ACHN (cell line): ENCODE measurements around the gene RPL7A.
"Not testable (repeated sequence)": the region's sequence is repeated elsewhere in the genome, so short reads cannot be mapped to it uniquely, and the experiment has no call there.

Experiments
- DNase-seq: peaks from one replicate; pipeline ENCODE4 v3.0.0-alpha.2; 2015
- in situ Hi-C: cut with HindIII; loops from 2 replicates; pipeline ENCODE4 v1.10.0; 2017; ENCODE audit warnings: low sequenced_read_pairs, low pct_ligation_motif_present, low pct_unique_long_range_greater_than_20kb

RPL7A gene

DNA sequence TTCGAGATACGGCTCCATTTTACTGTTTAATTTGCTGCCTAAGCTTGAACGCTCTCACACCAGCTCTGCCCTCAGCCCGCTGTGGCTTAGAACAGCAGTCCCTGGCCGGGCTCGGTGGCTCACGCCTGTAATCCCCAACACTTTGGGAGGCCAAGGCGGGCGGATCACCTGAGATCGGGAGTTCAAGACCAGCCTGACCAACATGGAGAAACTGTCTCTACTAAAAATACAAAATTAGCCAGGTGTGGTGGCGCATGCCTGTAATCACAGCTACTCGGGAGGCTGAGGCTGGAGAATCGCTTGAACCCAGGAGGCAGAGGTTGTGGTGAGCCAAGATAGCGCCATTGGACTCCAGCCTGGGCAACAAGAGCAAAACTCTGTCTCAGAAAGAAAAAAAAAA lies 29.3 kb downstream of the RPL7A start:
- DNase-seq, in situ Hi-C loops: not testable (repeated sequence)

DNA sequence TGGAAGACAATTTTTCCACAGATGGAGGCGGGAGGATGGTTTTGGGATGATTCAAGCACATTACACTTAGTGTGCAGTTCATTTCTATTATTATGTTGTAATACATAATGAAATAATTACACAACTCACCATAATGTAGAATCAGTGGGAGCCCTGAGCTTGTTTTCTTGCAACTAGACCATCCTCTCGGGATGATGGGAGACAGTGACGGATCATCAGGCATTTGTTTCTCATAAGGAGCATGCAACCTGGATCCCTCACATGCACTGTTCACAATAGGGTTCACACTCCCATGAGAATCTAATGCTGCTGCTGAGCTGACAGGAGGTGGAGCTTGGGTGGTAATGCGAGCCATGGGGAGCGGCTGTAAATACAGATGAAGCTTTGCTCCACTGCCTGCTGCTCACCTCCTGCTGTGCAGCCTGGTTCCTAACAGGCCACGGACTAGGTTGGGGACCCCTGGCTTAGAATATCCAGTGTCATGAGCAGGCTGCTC lies 29.8 kb downstream of the RPL7A start:
- DNase-seq, result peak; percentile 54
- in situ Hi-C loops, result no loop called here

DNA sequence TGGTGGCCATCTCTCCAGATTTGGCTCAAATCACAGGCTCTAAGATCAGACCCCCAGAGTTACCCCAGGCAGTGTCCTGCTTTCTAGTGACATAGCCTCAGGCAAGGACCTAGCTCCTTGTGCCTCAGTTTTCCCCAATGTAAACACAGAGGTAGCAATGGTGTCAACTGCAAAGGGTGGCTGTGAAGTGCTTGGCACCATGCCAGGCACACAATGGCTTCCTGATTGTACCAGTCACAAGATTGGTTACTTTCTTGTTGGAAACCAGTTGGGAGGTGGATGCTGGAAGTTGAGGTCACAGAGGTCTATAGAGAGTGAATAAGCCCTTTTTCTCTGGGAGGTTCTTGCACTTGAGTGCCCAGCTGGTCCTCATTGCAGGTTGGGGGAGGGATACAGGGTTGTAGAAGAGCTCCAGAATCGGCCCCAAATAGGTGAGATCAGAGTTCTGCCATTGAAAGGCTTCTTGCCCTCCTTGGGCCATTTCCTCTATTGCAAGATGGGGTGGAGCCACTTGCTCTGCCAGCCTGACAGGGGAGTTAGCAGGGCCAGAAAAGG lies 30.5 kb downstream of the RPL7A start:
- in situ Hi-C loops, result no loop called here

DNA sequence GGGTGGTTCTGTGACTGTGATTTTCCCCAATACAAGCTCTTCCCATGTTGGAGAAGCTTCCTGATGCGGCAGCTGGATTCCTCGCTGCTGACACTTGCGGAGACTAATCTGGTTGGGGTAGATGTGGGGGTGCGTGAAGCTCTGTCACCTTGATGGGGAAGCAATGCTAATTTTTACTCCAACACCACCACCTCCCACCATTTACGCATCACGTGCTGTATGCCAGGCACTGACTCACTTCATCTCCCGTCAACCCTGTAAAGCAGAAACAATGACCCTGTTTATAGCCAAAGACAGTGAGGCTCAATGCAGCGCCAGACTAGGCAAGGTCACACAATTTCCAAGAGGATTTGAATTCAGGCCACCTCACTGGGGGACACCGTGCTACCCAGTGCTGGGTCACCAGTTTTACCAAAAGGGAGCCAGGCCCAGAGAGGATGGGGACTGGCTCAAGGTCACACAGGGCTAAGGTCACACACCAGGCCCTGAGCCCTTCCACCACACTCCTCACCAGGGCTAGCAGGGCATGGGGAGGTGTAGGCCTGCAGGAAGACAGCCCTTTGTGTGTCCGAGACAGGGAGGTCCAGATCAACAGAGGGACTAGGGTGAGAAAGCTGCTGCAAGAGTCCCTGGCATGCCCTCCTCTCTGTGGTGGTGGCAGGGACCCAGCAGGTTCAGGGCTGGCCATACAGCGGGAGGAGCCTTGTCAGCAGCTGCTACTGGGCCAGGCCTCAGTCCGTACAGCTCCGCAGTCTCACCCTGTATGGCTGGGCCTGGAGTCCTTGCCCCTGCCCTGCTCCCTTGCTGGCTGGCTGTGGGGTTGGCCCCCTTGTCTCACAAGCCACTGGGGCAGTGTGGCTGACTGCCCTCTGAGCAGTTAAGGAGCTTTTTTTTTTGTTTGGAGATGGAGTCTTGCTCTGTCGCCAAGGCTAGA lies 31.4 kb downstream of the RPL7A start:
- in situ Hi-C loops, result no loop called here
- DNase-seq, result no peak

More for the DNA sequence above, 30.5 kb downstream of the RPL7A start:
- DNase-seq, result no peak

DNA sequence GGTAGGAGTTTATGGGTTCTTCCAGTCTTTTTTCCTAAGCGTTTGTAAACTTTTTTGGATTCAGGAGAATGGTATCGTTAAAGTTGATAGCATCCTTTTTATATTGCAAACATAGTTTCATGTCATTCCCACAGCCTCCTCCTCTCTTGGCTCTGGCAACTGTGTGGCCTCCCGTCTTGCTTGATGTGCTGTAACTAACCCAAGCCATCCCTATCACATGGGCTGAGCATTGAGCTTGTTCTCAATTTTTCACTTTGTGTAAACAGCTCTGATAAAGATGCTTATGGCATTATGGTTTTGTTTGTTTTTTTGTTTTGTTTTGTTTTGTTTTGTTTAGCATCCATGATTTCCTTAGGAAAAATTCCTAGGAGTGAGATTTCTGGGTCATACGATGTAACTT lies 32.7 kb downstream of the RPL7A start:
- DNase-seq, result no peak
- in situ Hi-C loops, result no loop called here

DNA sequence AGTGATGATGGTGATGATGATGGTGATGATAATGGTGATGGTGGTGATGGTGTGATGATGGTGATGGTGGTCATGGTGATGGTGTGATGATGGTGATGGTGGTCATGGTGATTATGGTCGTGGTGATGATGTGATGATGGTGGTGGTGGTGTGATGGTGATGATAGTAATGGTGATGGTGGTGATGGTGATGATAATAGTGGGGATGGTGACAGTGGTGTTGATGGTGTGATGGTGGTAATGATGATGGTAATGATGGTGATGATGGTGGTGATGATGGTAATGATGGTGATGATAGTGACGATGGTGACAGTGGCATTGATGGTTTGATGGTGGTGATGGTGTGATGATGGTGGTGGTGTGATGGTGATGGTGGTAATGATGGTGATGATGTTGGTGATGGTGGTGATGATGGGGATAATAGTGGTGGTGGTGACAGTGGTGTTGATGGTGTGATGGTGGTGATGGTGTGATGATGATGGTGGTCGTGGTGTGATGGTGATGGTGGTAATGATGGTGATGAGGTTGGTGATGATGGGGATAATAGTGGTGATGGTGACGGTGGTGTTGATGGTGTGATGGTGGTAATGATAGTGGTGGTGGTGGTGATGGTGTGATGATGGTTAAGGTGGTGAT lies 34.6 kb downstream of the RPL7A start:
- in situ Hi-C loops, result no loop called here
- no peak for DNase-seq

DNA sequence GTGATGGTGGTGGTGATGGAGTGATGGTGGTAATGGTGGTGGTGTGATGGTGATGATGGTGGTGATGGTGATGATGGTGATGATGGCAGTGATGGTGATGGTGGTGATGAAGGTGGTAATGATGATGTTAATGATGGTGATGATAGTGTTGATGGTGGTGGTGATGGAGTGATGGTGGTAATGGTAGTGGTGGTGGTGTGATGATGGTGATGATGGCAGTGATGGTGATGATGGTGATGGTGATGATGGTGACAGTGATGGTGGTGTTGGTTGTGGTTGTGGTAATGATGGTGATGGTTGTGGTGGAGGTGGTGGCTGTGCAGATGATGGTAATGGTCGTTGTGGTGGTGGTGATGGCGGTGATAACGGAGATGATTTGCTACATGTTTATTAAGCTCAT lies 35.4 kb downstream of the RPL7A start:
- no peak for DNase-seq
- in situ Hi-C loops, result no loop called here

DNA sequence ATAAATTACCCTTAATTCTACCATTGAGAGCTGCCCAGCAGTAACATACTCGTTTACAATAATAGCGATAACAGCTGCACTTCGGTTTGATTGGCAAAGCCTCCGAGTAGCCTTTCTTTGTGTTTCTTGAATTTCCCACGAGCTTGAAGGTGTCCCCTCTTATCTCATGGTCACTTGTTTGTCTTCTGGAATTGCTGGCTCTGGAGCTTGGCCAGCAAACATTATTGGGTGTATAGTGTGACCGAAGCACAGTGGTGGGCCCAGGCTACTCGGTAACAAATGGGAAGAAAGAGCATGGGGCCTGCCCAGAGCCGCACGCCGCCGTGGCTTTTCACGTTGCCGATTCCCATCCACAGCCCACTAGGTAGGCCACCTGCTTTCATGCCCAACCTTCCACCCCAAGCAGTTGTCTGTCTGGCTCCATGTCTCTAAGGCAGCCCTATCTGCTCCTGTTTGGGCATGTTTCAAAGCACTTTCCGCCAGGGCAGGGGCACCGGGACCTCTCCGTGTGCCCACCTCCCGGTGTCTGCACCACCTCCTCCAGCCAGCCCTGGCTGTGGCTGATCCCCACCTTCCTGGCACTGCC lies 36.8 kb downstream of the RPL7A start:
- in situ Hi-C loops, result no loop called here
- DNase-seq, result no peak

DNA sequence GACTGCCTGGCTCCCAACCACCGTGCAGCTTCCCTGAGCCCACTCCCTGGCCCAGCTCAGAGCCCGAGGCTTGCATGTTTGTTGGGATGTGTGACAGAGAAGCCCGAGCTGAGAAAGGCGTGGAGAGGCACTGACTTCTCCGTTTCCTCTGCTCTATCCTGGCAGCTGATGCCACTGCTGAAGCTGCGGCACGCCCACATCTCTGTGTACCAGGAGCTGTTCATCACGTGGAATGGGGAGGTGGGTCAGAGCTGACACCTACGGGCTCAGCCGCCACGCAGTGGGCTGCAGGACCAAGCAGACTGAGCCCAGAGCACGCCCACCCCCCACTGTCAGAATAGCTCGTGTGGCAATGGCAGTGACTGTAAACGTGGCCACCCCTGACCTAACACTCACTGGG lies 37.4 kb downstream of the RPL7A start:
- no peak for DNase-seq
- in situ Hi-C loops, result no loop called here

DNA sequence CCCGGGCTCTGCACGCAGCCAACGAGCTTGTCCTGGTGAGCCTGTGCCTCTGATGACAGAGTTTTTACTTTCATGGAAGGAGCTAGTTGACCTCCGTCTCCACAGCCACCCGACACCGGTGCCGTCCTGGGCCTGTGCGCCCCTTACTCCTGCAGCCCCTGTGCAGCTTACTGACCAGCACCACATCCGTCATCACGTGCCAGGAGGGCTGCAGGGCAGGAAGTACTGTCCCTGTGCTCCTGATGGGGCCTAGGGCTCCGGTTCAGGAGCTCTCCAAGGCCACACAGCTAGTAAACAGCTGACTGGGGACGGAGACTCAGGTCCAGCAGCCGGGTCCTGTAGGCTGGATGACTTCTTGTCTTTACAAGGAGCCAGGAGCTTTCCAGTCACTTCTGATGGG lies 38.3 kb downstream of the RPL7A start:
- in situ Hi-C loops, result no loop called here
- DNase-seq, result no peak

DNA sequence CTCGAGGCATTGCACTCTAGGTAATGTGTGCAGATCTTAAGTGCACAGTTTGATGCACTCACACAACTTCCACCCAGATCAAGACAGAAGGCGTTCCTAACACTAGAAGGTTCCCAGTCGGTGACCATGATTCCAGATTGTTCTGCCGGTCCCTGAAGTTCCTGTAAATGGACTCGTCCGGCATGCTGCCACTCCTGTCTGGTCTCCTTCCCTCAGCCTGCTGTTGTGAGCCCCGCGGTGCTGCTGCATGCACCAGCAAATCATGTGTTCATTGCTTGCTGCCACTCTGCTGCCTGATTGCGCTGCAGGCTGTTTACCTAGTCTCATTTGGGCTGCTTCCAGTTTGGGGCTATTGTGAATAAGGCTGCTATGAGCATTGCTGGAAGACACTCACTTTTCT lies 39.7 kb downstream of the RPL7A start:
- in situ Hi-C loops, result no loop called here
- no peak for DNase-seq

DNA sequence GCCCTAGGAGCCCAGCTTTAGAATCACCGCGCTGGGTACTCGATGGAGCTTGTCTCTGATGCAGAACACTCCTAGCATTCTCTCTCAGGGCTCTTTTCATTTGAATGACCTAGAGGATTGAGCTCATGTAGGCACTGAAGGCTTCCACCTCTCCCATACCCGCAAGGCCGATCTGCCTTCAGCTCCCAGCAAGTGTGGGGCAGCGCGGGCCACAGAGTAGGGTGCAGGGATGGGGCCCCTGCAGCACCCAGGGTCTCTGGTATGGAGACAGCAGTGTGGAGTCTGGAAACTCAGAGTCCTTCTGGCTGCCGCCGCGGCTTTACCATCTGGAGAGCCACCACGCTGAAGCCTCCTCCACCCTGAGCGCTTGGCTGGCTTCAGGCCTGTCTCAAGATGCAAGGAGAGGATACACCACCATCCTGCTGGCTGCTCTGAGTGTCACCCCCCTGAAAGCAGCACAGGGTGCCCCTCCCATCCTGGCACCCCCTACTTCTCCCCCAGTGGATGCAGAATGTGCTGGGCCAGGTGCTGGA lies 41.1 kb downstream of the RPL7A start:
- in situ Hi-C loops, result no loop called here
- no peak for DNase-seq

DNA sequence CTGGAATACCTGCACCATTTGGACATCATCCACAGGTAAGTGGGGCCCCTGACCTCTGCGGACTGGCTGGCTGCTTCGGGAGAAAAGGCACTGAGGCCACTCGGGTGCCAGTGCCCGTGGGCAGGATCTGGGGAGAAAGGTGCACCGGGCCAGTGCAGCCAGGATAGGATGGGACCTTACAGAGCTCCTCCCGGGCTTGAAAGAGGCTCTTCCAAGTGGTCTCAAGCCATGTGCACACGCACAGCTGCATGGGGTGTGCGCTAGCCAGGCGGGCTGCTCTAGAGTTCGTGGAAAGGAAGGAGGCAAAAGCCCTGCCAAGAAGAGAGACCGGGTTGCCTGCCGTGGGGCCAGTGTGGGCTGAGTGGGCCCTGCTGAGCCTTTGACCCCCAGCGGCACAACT lies 41.5 kb downstream of the RPL7A start:
- in situ Hi-C loops, result no loop called here

DNA sequence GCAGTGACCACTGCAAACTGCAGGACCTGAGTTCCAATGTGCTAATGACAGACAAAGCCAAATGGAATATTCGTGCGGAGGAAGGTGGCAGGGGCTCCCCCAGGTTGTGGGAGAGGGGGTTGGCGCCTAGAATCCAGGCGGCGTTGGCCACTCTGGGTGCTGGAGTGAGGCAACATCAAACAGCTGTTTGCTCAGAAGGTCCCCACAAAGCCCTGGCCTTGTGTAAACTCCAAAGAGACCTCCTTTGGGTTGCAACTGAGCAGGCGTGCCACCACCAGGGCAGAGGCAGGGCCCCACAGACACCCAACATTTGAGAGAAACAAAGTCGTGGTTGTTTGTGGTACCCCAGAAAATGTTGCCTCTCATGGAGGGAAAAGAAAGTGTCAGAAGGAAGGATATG lies 42.7 kb downstream of the RPL7A start:
- DNase-seq, result no peak
- in situ Hi-C loops, result no loop called here

More for the DNA sequence above, 41.5 kb downstream of the RPL7A start:
- no peak for DNase-seq

DNA sequence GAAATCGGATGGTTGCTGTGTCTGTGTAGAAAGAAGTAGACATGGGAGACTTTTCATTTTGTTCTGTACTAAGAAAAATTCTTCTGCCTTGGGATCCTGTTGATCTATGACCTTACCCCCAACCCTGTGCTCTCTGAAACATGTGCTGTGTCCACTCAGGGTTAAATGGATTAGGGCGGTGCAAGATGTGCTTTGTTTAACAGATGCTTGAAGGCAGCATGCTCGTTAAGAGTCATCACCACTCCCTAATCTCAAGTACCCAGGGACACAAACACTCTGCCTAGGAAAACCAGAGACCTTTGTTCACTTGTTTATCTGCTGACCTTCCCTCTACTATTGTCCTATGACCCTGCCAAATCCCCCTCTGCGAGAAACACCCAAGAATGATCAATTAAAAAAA lies 43.4 kb downstream of the RPL7A start:
- in situ Hi-C loops, DNase-seq: not testable (repeated sequence)

DNA sequence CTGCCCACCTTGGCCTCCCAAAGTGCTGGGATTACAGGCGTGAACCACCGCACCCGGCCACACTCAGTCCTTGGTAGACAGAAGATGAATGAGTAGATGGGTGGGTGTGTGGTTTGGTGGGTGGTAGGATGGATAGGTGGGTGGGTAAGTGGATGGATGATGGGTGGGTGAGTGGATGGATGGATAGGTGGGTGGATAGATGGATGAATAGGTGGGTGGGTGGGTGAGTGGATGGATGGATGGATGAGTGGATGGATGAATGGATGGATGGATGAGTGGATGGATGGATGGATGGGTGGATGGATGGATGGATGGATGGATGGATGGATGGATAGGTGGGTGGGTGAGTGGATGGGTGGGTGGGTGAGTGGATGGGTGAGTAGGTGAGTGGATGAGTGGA lies 44.3 kb downstream of the RPL7A start:
- DNase-seq, in situ Hi-C loops: not testable (repeated sequence)

DNA sequence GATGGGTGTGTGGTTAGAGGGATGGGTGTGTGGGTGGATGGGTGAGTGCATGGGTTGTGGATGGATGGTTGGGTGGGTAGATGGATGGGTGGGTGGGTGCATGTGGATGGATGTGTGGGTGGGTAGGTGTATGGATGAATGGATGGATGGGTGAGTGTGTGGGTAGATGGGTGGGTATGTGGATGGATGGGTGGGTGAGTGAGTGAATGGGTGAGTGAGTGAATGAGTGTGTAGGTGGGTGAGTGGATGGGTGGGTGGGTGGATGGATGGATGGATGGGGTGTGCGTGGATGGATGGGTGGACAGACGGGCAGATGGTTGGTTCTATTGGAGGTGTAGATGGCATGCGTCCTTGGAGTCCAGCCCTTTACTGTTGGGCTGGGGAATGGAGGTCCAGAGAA lies 45.4 kb downstream of the RPL7A start:
- no peak for DNase-seq
- in situ Hi-C loops, result no loop called here

DNA sequence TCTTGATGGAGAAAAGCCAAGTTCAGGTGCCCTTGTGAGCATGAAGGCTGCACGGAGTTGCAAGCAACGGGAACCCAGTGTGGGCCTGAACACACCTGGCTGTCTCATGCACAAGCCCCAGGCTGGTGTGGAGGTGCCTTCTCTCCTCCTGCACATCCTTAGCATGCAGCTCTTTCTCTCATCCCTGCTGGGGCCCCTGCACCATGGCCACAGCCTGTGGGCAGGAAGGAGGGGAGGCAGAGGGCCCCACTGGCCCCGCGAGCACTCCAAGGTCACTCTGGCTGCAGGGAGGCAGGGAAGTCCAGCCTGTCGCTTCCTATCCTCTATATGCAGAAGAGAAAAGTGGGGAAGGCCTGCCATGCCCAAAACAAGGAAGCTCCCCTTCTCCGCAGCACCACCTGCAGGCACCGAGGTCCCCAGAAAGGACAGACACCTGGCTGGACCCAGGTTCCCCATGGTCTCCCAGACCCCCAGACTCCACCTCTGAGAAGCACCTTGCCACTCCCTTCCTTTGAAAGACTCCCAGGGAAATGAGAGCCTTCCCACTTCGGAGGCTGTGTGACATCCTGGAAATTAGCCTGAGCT lies 46.8 kb downstream of the RPL7A start:
- DNase-seq, result no peak
- in situ Hi-C loops, result no loop called here

DNA sequence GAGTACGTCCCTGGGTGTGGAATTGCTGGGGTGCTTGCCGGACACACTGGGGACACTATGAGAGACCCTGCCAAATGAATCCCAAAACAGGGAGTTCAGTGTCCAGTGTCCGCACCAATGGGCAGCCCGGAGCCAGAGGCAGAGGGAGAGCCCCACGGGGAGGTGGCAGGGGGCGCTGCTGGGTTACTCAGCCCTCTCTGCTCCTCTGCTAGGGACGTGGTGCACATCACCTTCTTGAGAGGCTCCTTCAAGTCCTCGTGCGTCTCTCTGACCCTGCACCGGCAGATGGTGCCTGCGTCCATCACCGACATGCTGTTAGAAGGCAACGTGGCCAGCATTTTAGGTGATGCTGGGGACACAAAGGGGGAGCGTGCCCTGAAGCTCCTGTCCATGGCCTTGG lies 48.9 kb downstream of the RPL7A start:
- peak; percentile 13 for DNase-seq
- in situ Hi-C loops, result no loop called here
